ENCODE results near the gene ARFGAP1.

DNA sequence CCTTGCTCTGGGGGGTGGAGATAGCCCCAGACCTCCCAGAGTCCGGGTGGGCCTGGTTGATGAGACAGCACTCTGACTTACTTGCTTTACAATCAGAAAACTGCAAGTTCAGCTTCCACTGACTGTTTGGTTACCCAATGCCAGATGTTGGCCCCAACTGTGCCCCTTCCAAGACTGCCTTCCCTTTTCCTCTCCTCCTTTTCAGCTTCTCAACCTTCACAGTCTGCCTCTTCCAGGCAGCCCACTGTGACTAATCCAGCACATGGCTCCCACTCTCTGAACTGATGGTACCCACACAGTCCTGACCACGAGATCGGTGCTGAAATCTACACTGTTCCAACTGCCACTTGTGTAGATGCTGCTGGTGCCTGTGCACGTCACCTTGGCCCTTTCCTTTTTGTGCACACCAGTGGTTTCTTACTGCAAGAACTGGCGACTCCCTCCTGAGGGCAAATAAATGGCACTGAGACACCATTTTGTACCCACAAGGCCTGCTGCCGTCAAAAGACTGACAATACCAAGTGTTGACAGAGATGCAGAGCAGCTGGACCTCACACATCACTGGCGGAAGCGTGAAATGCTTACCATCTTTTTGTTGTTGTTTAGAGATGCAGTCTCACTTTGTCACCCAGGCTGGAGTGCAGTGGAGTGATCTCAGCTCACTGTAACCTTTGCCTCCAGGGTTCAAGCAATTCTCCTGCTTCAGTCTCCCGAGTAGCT lies 1.8 kb upstream of the ARFGAP1 start:
- no peak for TF ChIP-seq CTCF (IDR thresholded peaks at IDR 0.05; ENCODE audit: extremely low read depth in 1 of 2, insufficient read depth in 1 of 2, low read depth in 1 of 2, low read length in 2 of 2)
- TF ChIP-seq POLR2A (IDR thresholded peaks at IDR 0.05; ENCODE audit: low read depth, low read length): no peak
- no peak for TF ChIP-seq POLR2AphosphoS5 (IDR thresholded peaks at IDR 0.05; ENCODE audit: insufficient read depth, low read depth, low read length)
